Measurements from ENCODE around the gene KDM4B.

KDM4B gene

GRCh38 chr19:5031231-5032100, 62.6 kb downstream of the KDM4B start:
- peak overlapping the region; percentile 29 for H3K27ac ChIP-seq
- TF ChIP-seq ZFX (IDR thresholded peaks at IDR 0.05) (no peak), CTCF (conservative IDR thresholded peaks at IDR 0.05) (peak; percentile 93)

DNA sequence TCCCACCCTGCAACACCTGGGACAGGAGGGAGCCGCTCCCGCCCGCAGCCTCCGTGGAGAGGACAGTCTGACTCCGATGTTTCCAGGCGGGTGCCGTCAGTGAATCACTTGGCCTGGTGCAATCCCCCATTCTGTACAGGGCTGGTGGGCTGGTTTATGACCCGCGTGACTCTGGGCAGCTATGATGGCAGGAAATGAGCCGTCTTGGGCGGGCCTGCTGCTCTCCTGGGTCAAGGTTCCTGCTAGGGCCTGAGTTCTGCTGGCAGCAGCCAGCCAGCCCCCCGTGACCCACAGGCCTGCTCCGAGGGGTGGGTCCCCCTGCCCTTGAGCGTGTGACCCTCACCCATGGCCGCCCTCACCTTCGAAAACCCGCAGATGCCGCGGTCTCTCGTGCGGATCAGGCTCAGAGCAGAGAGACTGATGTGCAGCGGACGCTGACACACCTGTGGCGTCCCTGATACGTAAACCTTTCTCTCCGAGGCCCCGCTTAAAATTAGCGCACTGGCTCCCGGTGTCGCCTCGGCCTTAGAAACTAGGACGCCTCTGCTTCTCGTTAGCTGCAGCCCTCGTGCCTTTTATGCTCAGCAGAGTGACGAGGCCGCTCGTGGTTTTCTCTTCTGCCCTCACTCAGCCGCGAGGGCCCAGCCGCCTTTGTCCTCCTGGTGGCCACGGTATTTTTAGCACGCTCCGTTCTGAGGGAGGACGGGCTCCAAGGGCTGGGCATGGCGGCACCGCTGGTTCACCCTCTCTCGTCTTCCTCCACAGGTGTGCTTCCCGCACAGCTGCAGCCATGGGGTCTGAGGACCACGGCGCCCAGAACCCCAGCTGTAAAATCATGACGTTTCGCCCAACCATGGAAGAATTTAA, 63.4 kb downstream of the KDM4B start:
- TF ChIP-seq CTCF (conservative IDR thresholded peaks at IDR 0.05) (no peak), ZFX (IDR thresholded peaks at IDR 0.05) (no peak)
- no peak overlapping the region; the same call in 1 of the 2 replicates for H3K27ac ChIP-seq

DNA sequence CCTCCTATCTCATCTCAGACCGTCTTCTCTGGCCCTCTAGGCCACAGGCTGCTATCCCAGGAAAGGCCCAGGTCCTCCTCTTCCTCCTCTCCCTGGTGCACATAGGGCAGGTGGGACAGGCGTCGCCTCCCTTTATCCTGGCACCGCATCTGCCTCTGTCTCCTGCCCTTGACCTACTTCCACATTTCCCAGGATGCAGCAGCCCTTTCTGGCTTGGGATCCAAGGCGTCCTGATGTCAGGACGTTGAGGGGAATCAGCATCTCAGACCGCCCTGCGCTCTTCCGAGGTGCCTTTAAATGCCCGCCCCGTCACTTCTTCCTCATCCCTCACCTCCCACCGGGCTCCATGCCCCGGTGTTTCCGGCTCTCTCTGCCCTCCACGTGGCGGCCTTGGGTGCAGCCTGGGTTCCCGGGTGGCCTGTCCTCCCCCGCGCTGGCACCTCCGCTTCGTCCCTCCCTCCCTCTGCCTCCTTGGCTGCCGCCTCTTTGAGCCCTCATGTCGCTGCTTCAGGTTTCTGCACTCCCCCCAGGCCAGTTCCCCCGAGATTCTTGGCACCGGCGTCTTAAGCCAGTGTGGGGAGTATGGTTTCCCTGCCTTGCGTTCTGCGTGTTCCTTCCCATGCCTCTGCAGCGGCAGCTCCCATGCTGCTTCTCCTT, 66.3 kb downstream of the KDM4B start:
- H3K27ac ChIP-seq: no peak overlapping the region
- no peak for TF ChIP-seq ZFX (IDR thresholded peaks at IDR 0.05)
- no peak for TF ChIP-seq CTCF (conservative IDR thresholded peaks at IDR 0.05)

DNA sequence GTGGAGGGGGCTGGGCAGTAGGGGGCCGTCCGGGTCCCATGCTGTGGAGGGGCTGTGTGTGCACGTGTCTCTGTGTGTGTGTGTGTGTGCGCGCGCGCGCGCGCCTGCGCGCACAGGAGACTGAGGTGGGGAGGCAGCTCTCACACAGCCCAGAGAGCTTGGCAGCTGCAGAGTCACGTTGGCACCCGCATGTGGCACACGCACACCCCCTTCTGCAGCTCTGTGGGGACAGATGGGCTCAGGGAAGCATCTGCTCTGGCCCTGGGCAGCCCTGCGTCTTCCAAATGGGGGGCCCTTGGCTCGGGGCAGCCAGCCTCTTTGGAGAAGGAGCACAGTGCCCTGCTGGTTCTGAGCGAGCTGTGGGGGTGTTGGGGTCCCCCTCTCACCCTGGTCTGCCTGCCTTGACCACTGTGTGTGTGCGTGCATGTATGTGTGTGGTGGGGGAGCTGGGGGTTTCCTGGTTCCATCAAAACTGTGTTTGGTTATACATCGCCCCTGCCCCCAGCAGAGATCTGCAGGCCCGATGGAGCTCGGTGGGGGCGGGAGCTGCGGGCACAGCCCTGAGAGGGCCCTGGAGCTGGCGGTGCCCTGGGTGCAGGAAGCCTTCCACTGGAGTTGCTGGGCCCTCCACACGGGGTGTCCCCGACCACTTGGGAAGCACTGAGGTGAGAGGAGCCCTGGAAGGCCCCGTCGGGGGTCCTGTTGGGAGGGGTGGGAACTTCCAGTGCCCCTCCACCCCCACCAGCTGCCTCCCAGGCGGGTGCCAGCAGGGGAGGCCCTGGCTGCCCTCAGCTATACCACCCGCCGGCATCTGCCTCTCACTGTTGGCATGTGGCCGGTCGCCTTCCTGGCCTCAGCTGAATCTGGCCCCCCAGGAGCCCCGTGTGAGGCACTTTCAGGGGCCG, 67.1 kb downstream of the KDM4B start:
- H3K27ac ChIP-seq: no peak overlapping the region
- TF ChIP-seq ZFX (IDR thresholded peaks at IDR 0.05): no peak
- TF ChIP-seq CTCF (conservative IDR thresholded peaks at IDR 0.05): no peak

GRCh38 chr19:5036698-5037563, 68.0 kb downstream of the KDM4B start:
- H3K27ac ChIP-seq: no peak overlapping the region
- TF ChIP-seq CTCF (conservative IDR thresholded peaks at IDR 0.05): no peak
- no peak for TF ChIP-seq ZFX (IDR thresholded peaks at IDR 0.05)

- H3K27ac ChIP-seq: no peak overlapping the region
- TF ChIP-seq ZFX (IDR thresholded peaks at IDR 0.05) (no peak), CTCF (conservative IDR thresholded peaks at IDR 0.05) (no peak)
These were observed 69.0 kb downstream of the KDM4B start for GRCh38 chr19:5037936-5038335.

Data from C4-2B (cell line).